VCaP (cell line): ENCODE results near the gene GGN.

Source experiments
- H3K27ac ChIP-seq: fragments of 450-650 bp; 2 replicates; pipeline ENCODE4 v1.5.1; 2017
- CTCF ChIP-seq: fragments of 450-650 bp; conservative IDR thresholded peaks from 2 replicates; pipeline ENCODE4 v1.5.1; 2017; ENCODE audit warnings: mild to moderate bottlenecking, moderate library complexity

GGN gene

GRCh38 chr19:38383743-38384142, 4.1 kb downstream of the GGN start:
- no peak overlapping the region for H3K27ac ChIP-seq
- no peak for TF ChIP-seq CTCF

- H3K27ac ChIP-seq, result no peak overlapping the region
- no peak for TF ChIP-seq CTCF
These were observed 4.7 kb downstream of the GGN start for GRCh38 chr19:38383184-38383583.

- TF ChIP-seq CTCF, result no peak
- H3K27ac ChIP-seq, result no peak overlapping the region
These were observed 6.7 kb downstream of the GGN start for GRCh38 chr19:38381138-38381537.

- H3K27ac ChIP-seq, result no peak overlapping the region
These were observed 9.0 kb downstream of the GGN start for GRCh38 chr19:38378866-38379265.

GRCh38 chr19:38377052-38377451, 10.8 kb downstream of the GGN start:
- TF ChIP-seq CTCF, result no peak
- H3K27ac ChIP-seq, result peak overlapping the region; percentile 95

More at GRCh38 chr19:38378866-38379265, 9.0 kb downstream of the GGN start:
- TF ChIP-seq CTCF, result no peak

GRCh38 chr19:38376576-38376975, 11.3 kb downstream of the GGN start:
- no peak for TF ChIP-seq CTCF
- peak overlapping the region; percentile 95 for H3K27ac ChIP-seq

- H3K27ac ChIP-seq, result peak overlapping the region; percentile 95
These were observed 12.1 kb downstream of the GGN start for GRCh38 chr19:38375748-38376147.

More at GRCh38 chr19:38375748-38376147, 12.1 kb downstream of the GGN start:
- no peak for TF ChIP-seq CTCF
